IPS DF 6.9 (cell line): ENCODE data around the gene INSRR.

Experiments
- DNase-seq: peaks from one replicate; pipeline ENCODE4 v3.0.0-alpha.2; 2013; ENCODE audit warnings: low read depth, low spot score
- H3K27ac ChIP-seq: one replicate; pipeline ENCODE4 v1.5.1; 2013; ENCODE audit warnings: low read length, control low read depth
- H3K27me3 ChIP-seq: 2 replicates; pipeline ENCODE4 v1.6.1; 2013; ENCODE audit warnings: mild to moderate bottlenecking, low read length; ENCODE audit not compliant: control insufficient read depth, insufficient read depth
- H3K36me3 ChIP-seq: 2 replicates; pipeline ENCODE4 v1.6.1; 2013; ENCODE audit warnings: low read length; ENCODE audit not compliant: control insufficient read depth, insufficient read depth
- H3K4me1 ChIP-seq: 2 replicates; pipeline ENCODE4 v1.6.1; 2013; ENCODE audit warnings: low read length; ENCODE audit not compliant: control insufficient read depth, insufficient read depth
- H3K4me3 ChIP-seq: 2 replicates; pipeline ENCODE4 v1.5.1; 2013; ENCODE audit warnings: mild to moderate bottlenecking, low read length
- H3K9me3 ChIP-seq: 2 replicates; pipeline ENCODE4 v1.6.1; 2013; ENCODE audit warnings: low read length, inconsistent platforms; ENCODE audit not compliant: control insufficient read depth, insufficient read depth
- WGBS: extraction: QIAGEN DNeasy Blood & Tissue Kit; methylation state at CpG from one replicate; pipeline ENCODE4 v1.1.7; 2013; ENCODE audit warnings: mixed read lengths, missing lambda C conversion rate; ENCODE audit not compliant: insufficient read length, insufficient coverage; 5-methylcytosine and 5-hydroxymethylcytosine counted together

Gene INSRR

GRCh38 chr1:156844102-156844501, 14.8 kb downstream of the INSRR start:
- Histone ChIP-seq H3K27ac (no peak overlapping the region), H3K27me3 (peaks cover 59% of the 10 kb centered on the region), H3K4me1 (peaks cover 4% of the 10 kb centered on the region), H3K4me3 (no peak overlapping the region), H3K36me3 (no peaks in the 10 kb centered on the region), H3K9me3 (no peaks in the 10 kb centered on the region)
- DNase-seq, result no peak
- no CpG with 5 or more reads among the region's 6 CpGs for WGBS

- peaks cover 4% of the 10 kb centered on the region for H3K4me1 ChIP-seq
- peaks cover 47% of the 10 kb centered on the region for H3K27me3 ChIP-seq
- no CpG with 5 or more reads among the region's 9 CpGs for WGBS
- no peak overlapping the region for H3K27ac ChIP-seq
- DNase-seq, result no peak
- H3K9me3 ChIP-seq, result no peaks in the 10 kb centered on the region
- no peak overlapping the region for H3K4me3 ChIP-seq
- no peaks in the 10 kb centered on the region for H3K36me3 ChIP-seq
Measured at GRCh38 chr1:156842618-156843300, 16.2 kb downstream of the INSRR start.

- Histone ChIP-seq H3K27me3 (peaks cover 34% of the 10 kb centered on the region), H3K4me3 (no peak overlapping the region), H3K27ac (no peak overlapping the region), H3K9me3 (no peaks in the 10 kb centered on the region), H3K4me1 (peaks cover 4% of the 10 kb centered on the region), H3K36me3 (no peaks in the 10 kb centered on the region)
- DNase-seq, result no peak
- WGBS, result no CpG with 5 or more reads among the region's 16 CpGs
Measured at GRCh38 chr1:156841295-156841855, 17.5 kb downstream of the INSRR start.

- whole genome bisulfite sequencing, result no CpG with 5 or more reads among the region's 14 CpGs
- no peak for DNase-seq
- Histone ChIP-seq H3K4me3 (no peak overlapping the region), H3K36me3 (no peaks in the 10 kb centered on the region), H3K9me3 (no peaks in the 10 kb centered on the region), H3K27me3 (peaks cover 29% of the 10 kb centered on the region), H3K4me1 (peaks cover 4% of the 10 kb centered on the region), H3K27ac (no peak overlapping the region)
Measured at GRCh38 chr1:156840898-156841279, 18.0 kb downstream of the INSRR start.

GRCh38 chr1:156840186-156840897, 18.6 kb downstream of the INSRR start:
- Histone ChIP-seq H3K4me1 (peaks cover 3% of the 10 kb centered on the region), H3K27ac (no peak overlapping the region), H3K4me3 (no peak overlapping the region), H3K27me3 (peaks cover 24% of the 10 kb centered on the region), H3K36me3 (no peaks in the 10 kb centered on the region), H3K9me3 (no peaks in the 10 kb centered on the region)
- WGBS, result no CpG with 5 or more reads among the region's 8 CpGs
- no peak for DNase-seq

- DNase-seq, result no peak
- peaks cover 3% of the 10 kb centered on the region for H3K4me1 ChIP-seq
- no CpG with 5 or more reads among the region's 9 CpGs for WGBS
- no peak overlapping the region for H3K27ac ChIP-seq
- no peaks in the 10 kb centered on the region for H3K9me3 ChIP-seq
- peaks cover 18% of the 10 kb centered on the region for H3K27me3 ChIP-seq
- no peak overlapping the region for H3K4me3 ChIP-seq
- no peaks in the 10 kb centered on the region for H3K36me3 ChIP-seq
Measured at GRCh38 chr1:156839426-156840109, 19.3 kb downstream of the INSRR start.

GRCh38 chr1:156838972-156839371, 19.9 kb downstream of the INSRR start:
- H3K4me3 ChIP-seq, result no peak overlapping the region
- no peak for DNase-seq
- WGBS, result no CpG with 5 or more reads among the region's 7 CpGs
- no peaks in the 10 kb centered on the region for H3K9me3 ChIP-seq
- H3K27me3 ChIP-seq, result peaks cover 12% of the 10 kb centered on the region; the same call in 1 of the 2 replicates
- no peaks in the 10 kb centered on the region; the same call in 1 of the 2 replicates for H3K4me1 ChIP-seq
- no peak overlapping the region for H3K27ac ChIP-seq
- H3K36me3 ChIP-seq, result no peaks in the 10 kb centered on the region

GRCh38 chr1:156836892-156837291, 22.0 kb downstream of the INSRR start:
- Histone ChIP-seq H3K9me3 (no peaks in the 10 kb centered on the region), H3K27me3 (no peaks in the 10 kb centered on the region), H3K27ac (no peak overlapping the region), H3K4me1 (no peaks in the 10 kb centered on the region; the same call in 1 of the 2 replicates), H3K36me3 (no peaks in the 10 kb centered on the region), H3K4me3 (no peak overlapping the region)
- WGBS, result no CpG with 5 or more reads among the region's 4 CpGs
- DNase-seq, result no peak

GRCh38 chr1:156836041-156836654, 22.8 kb downstream of the INSRR start:
- Histone ChIP-seq H3K9me3 (no peaks in the 10 kb centered on the region), H3K4me1 (no peaks in the 10 kb centered on the region; the same call in 1 of the 2 replicates), H3K36me3 (no peaks in the 10 kb centered on the region), H3K27me3 (no peaks in the 10 kb centered on the region), H3K4me3 (no peak overlapping the region), H3K27ac (no peak overlapping the region)
- no CpG with 5 or more reads among the region's 5 CpGs for WGBS
- no peak for DNase-seq

GRCh38 chr1:156834322-156834721, 24.6 kb downstream of the INSRR start:
- H3K27ac ChIP-seq, result no peak overlapping the region
- H3K4me1 ChIP-seq, result no peaks in the 10 kb centered on the region; the same call in 1 of the 2 replicates
- WGBS, result no CpG with 5 or more reads among the region's 3 CpGs
- no peaks in the 10 kb centered on the region for H3K9me3 ChIP-seq
- H3K36me3 ChIP-seq, result no peaks in the 10 kb centered on the region
- no peaks in the 10 kb centered on the region for H3K27me3 ChIP-seq
- no peak overlapping the region for H3K4me3 ChIP-seq
- no peak for DNase-seq
